HepG2 (cell line): Measurements from ENCODE around the gene AAGAB. TPM values are rescaled to one million over a fixed set of nuclear protein-coding genes. Genes with fewer than 3 reads are reported as not detected.

ENCODE experiments used
- ATAC-seq: fragments of 200-7000 bp; cut with Tn5 transposase; 3 replicates; pipeline ENCODE4 v1.9.1; 2020; ENCODE audit warnings: mild to moderate bottlenecking, moderate library complexity
- BruUV-seq: library from RNA; stranded (reverse); fragments of 400-500 nt; replicated peaks from 2 replicates; lab custom pipeline; 2021; lab: Mats Ljungman, UMichigan
- CTCF ChIA-PET: fragments of 300-600 bp; formaldehyde crosslinking; extraction: SDS; loops from one replicate; lab custom pipeline; 2021; ENCODE audit warnings: low total read pairs, inconsistent platforms, low intra/inter-chr PET ratio; lab: Yijun Ruan, JAX
- POLR2A ChIA-PET: fragments of 350-600 bp; sonication (Branson Sonifier 250); formaldehyde crosslinking; loops from one replicate; lab custom pipeline; 2020; ENCODE audit warnings: antibody characterized with exemption, inconsistent platforms; lab: Yijun Ruan, JAX
- DNase-seq: peaks from one replicate; pipeline ENCODE4 v3.0.0-alpha.2; 2015; ENCODE audit warnings: low spot score
- FAIRE-seq: peaks from 3 replicates; lab custom pipeline; 2011; peaks lifted over from hg19 to GRCh38; lab: Jason Lieb, UNC
- H2AFZ ChIP-seq: one replicate; pipeline ENCODE4 v1.6.1; 2011; ENCODE audit warnings: low read length, inconsistent platforms
- H3K27ac ChIP-seq: fragments of 300-600 bp; 3 replicates; pipeline ENCODE4 v1.8.0; 2011; ENCODE audit warnings: mixed run types, mild to moderate bottlenecking, mixed read lengths, low read length, inconsistent platforms; ENCODE audit not compliant: insufficient read depth; ENCODE audit errors: extremely low read length
- H3K27me3 ChIP-seq, 2 experiments: fragments of 200-600 bp in 1 of 2; 2 replicates in 1 of 2; 3 replicates in 1 of 2; pipeline versions ENCODE4 v1.6.0 to v1.8.0; 2011; ENCODE audit warnings: low read length in 2 of 2, mild to moderate bottlenecking in 2 of 2, moderate library complexity in 2 of 2, inconsistent platforms in 1 of 2; ENCODE audit not compliant: insufficient read depth in 2 of 2, control insufficient read depth in 1 of 2
- H3K36me3 ChIP-seq, 2 experiments: fragments of 200-600 bp in 1 of 2; replicated peaks in 1 of 2; 2 replicates in 1 of 2; 3 replicates in 1 of 2; pipeline versions ENCODE4 v1.5.1 to v1.8.0; 2011; ENCODE audit warnings: low read length in 2 of 2, inconsistent platforms in 1 of 2; ENCODE audit not compliant: insufficient read depth in 2 of 2, control insufficient read depth in 1 of 2
- H3K4me1 ChIP-seq: 2 replicates; pipeline ENCODE4 v1.5.1; 2012; ENCODE audit warnings: low read length, inconsistent platforms; ENCODE audit not compliant: insufficient read depth
- H3K4me2 ChIP-seq: 2 replicates; pipeline ENCODE4 v1.6.0; 2011; ENCODE audit warnings: low read depth, low read length, inconsistent platforms
- H3K4me3 ChIP-seq, 3 experiments: fragments of 200-600 bp in 1 of 3; sonication (generic), shearing (Covaris generic) in 1 of 3; replicated peaks in 1 of 3; 2 replicates each; pipeline ENCODE4 v1.5.1; 2011 to 2016; ENCODE audit warnings: low read length in 3 of 3, inconsistent platforms in 2 of 3, low read depth in 2 of 3, mild to moderate bottlenecking in 2 of 3, control low read depth in 1 of 3, mixed read lengths in 1 of 3; ENCODE audit not compliant: insufficient read depth in 1 of 3
- H3K79me2 ChIP-seq: one replicate; pipeline ENCODE4 v1.6.1; 2011; ENCODE audit warnings: low read length, inconsistent platforms; ENCODE audit not compliant: insufficient read depth
- H3K9ac ChIP-seq: 2 replicates; pipeline ENCODE4 v1.6.0; 2011; ENCODE audit warnings: mild to moderate bottlenecking, low read depth, low read length, inconsistent platforms; ENCODE audit not compliant: insufficient read depth
- H3K9me3 ChIP-seq: 2 replicates; pipeline ENCODE4 v1.5.1; 2012; ENCODE audit warnings: mild to moderate bottlenecking, low read length
- H4K20me1 ChIP-seq: 2 replicates; pipeline ENCODE4 v1.6.0; 2011; ENCODE audit warnings: inconsistent platforms, mild to moderate bottlenecking, low read length, moderate library complexity; ENCODE audit not compliant: insufficient read depth
- AKAP8 ChIP-seq: sonication (generic); formaldehyde crosslinking; IDR thresholded peaks from 2 replicates; pipeline ENCODE4 v1.5.1; 2020; ENCODE audit warnings: mild to moderate bottlenecking, missing genetic modification reagents
- MAFK ChIP-seq, 2 experiments: IDR thresholded peaks in 1 of 2; conservative IDR thresholded peaks in 1 of 2; 2 replicates each; pipeline ENCODE4 v1.6.1; 2011; ENCODE audit warnings: improper control_type of control experiment in 2 of 2, low read length in 2 of 2
- PHF8 ChIP-seq: sonication (generic); formaldehyde crosslinking; IDR thresholded peaks from 2 replicates; pipeline ENCODE4 v1.5.0; 2020; ENCODE audit warnings: missing genetic modification reagents
- PITX1 ChIP-seq: sonication (generic); formaldehyde crosslinking; IDR thresholded peaks from 2 replicates; pipeline ENCODE4 v1.5.1; 2020; ENCODE audit warnings: mild to moderate bottlenecking, missing genetic modification reagents
- TBX3 ChIP-seq: fragments of 450-650 bp; IDR thresholded peaks from 2 replicates; pipeline ENCODE4 v1.6.1; 2017; ENCODE audit warnings: antibody characterized with exemption, mild to moderate bottlenecking, inconsistent platforms, borderline replicate concordance
- ZFX ChIP-seq: sonication (generic); formaldehyde crosslinking; IDR thresholded peaks from 2 replicates; pipeline ENCODE4 v1.4.0; 2020; ENCODE audit warnings: mild to moderate bottlenecking, low read depth, missing genetic modification reagents, moderate library complexity
- ZIK1 ChIP-seq: sonication (generic); formaldehyde crosslinking; IDR thresholded peaks from 2 replicates; pipeline ENCODE4 v1.5.0; 2020; ENCODE audit warnings: mild to moderate bottlenecking, low read depth, missing genetic modification reagents, borderline replicate concordance
- ZKSCAN1 ChIP-seq: fragments of 150-350 bp; IDR thresholded peaks from 2 replicates; pipeline ENCODE4 v1.6.1; 2014; ENCODE audit warnings: low read length
- WGBS: methylation state at CpG from one replicate; pipeline ENCODE4 v1.1.6; 2017; ENCODE audit warnings: low lambda C conversion rate; 5-methylcytosine and 5-hydroxymethylcytosine counted together
- in situ Hi-C: cut with HindIII; loops from 2 replicates; pipeline ENCODE4 v1.10.0; 2017; ENCODE audit warnings: low pct_unique_long_range_greater_than_20kb; ENCODE audit not compliant: extremely low pct_ligation_motif_present
- intact Hi-C: fragments of 100-400 bp; cut with micrococcal nuclease; formaldehyde crosslinking; loops from one replicate; pipeline ENCODE4 v1.10.0; 2022; ENCODE audit not compliant: unreplicated experiment
- polyA plus RNA-seq, 8 experiments: library from polyadenylated mRNA; depleted of rRNA in 3 of 8; stranded (reverse) in 7 of 8; unstranded in 1 of 8; fragments of >200 nt; fragmentation: Illumina TruSeq in 4 of 8; extraction: Trizol in 4 of 8; gene quantifications; 2 replicates each; pipeline versions ENCODE4 v1.2.1 to v1.2.3, GENCODE V29; 2011 to 2016; ENCODE audit warnings: low read depth in 4 of 8, missing spikeins in 1 of 8, mixed read lengths in 1 of 8; ENCODE audit not compliant: insufficient read depth in 1 of 8
- total RNA-seq, 5 experiments: library from RNA; depleted of rRNA; stranded (reverse); fragments of >200 nt; fragmentation: Illumina TruSeq; extraction: Trizol; gene quantifications; 2 replicates each; pipeline ENCODE4 v1.2.3, GENCODE V29; 2016; ENCODE audit warnings: low read depth in 1 of 5
- TF ChIP-seq, protein P1 (sequence below): sonication (generic); formaldehyde crosslinking; IDR thresholded peaks from 2 replicates; pipeline ENCODE4 v1.8.0; 2022; ENCODE audit warnings: mild to moderate bottlenecking, missing genetic modification reagents, moderate library complexity

AAGAB gene
- total and polyA plus RNA-seq, 2 of the 13 experiments (the other 11 are each of a cell fraction or from before 2014, with no cell fraction given), result 8.0 to 34.9 TPM

DNA sequence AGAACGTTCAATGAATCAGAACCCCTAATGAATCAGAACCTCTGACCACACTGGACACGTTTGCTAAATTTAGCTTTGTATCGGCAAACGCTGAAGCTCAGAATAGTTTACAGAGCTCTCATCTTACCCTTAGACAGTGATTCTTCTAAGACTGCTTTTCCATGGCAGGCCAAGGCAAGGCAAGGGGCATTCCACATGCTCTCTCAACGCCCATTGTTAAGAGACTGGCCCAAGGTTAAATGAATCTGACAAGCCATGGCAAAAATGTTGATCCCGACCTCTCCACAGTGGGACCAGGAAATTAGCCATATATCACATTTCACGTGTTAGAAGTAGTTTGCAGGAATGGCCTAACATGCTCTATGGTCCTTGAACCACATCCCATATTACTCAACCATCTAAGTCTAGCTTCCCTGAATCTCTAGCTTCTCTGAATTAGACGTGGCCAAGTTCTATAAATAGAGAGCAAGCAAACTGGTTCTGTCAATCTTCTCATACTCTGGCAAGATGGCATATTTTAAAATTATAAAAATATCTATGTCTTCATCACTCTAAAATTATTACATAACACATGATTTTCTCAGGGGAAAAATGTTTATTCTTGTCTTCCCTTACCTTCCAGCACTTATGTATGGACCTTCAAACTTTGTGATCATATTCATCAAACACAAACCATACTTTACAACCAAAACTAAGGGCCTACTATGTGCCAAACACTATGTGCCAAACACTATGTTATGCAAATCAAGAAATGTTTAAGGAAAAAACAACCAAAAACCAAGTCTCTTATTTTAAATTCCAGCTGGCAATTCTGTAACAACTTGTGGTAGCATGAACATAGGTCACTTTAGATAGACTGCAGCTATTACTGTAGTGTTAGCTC, 54.3 kb downstream of the AAGAB start:
- H3K9me3 ChIP-seq, result no peaks in the 10 kb centered on the region
- 0 out of 2 replicates have a peak, but pooled peaks have one; percentile 50 for TF ChIP-seq ZKSCAN1
- TF ChIP-seq PHF8 (CRISPR knock-in tag), result no peak
- TF ChIP-seq, all 625 proteins: peak for 1
- no peak overlapping the region for H3K4me2 ChIP-seq
- no peaks in the 10 kb centered on the region for H3K27me3 ChIP-seq
- no peaks in the 10 kb centered on the region for H4K20me1 ChIP-seq
- intact Hi-C loops (no loop called here), in situ Hi-C loops (no loop called here)
- no peaks in the 10 kb centered on the region; a peak in 1 of 5 replicates for H3K36me3 ChIP-seq
- H3K79me2 ChIP-seq, result no peaks in the 10 kb centered on the region
- H3K4me3 ChIP-seq, result no peak overlapping the region
- no peak overlapping the region for H3K9ac ChIP-seq
- ATAC-seq (no peak), DNase-seq (no peak), FAIRE-seq (no peak)
- no peak overlapping the region for H2AFZ ChIP-seq
- ChIA-PET CTCF (no interaction called here), POLR2A (no interaction called here)
- peaks cover 15% of the 10 kb centered on the region for H3K4me1 ChIP-seq
- WGBS, result 84% methylated on average over 8 of the region's 8 CpGs
- BruUV-seq, result no TSS peak
- H3K27ac ChIP-seq, result no peak overlapping the region

DNA sequence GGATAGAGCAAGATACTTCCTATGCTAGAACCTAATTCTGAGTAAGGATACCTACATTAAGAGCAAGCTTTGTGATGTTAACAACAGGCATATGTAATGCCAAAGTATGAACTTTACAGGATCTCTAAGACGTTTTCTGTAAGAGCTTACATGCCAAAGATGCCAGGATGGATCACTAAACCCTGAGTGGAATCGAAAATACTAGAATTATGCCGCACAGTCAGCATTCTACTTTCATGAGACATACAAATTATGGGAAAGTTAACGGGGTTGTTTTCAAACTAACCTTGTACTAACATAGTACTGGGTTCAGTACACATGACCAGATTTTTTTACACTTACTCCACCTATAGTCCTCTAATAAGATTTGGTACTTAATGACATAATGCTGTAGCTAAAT, 55.1 kb downstream of the AAGAB start:
- Histone ChIP-seq H3K27me3 (no peaks in the 10 kb centered on the region), H3K36me3 (no peaks in the 10 kb centered on the region; a peak in 1 of 5 replicates), H3K27ac (no peak overlapping the region), H3K9me3 (no peaks in the 10 kb centered on the region), H3K4me3 (no peak overlapping the region), H3K4me2 (no peak overlapping the region)
- ATAC-seq (no peak), DNase-seq (no peak)
- ChIA-PET CTCF (no interaction called here), POLR2A (no interaction called here)
- intact Hi-C loops, result no loop called here
- no TSS peak for BruUV-seq
- no peak for TF ChIP-seq AKAP8 (CRISPR knock-in tag)
- TF ChIP-seq MAFK (conservative IDR thresholded peaks at IDR 0.05 in 1 of 2, IDR thresholded peaks at IDR 0.05 in 1 of 2; ENCODE audit: low read length in 2 of 2), result peak; percentile 14 to 59; a peak in 2 of 4 replicates
- no peak for TF ChIP-seq TBX3
- no peak for TF ChIP-seq ZIK1 (CRISPR knock-in tag)
- no peak for TF ChIP-seq PITX1 (CRISPR knock-in tag)
- TF ChIP-seq, protein P1, sequence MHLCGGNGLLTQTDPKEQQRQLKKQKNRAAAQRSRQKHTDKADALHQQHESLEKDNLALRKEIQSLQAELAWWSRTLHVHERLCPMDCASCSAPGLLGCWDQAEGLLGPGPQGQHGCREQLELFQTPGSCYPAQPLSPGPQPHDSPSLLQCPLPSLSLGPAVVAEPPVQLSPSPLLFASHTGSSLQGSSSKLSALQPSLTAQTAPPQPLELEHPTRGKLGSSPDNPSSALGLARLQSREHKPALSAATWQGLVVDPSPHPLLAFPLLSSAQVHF, result no peak
- TF ChIP-seq ZFX (CRISPR knock-in tag), result no peak
- TF ChIP-seq, all 625 proteins: peak for 1
- H2AFZ ChIP-seq, result no peak overlapping the region
- H3K9ac ChIP-seq, result no peak overlapping the region
- in situ Hi-C loops, result no loop called here
- WGBS, result 97% methylated on average over 4 of the region's 4 CpGs
- H3K4me1 ChIP-seq, result peaks cover 15% of the 10 kb centered on the region
- no peaks in the 10 kb centered on the region for H4K20me1 ChIP-seq
- no peaks in the 10 kb centered on the region for H3K79me2 ChIP-seq
- FAIRE-seq, result no peak
